ENCODE measurements around the gene RABGGTA.

Gene RABGGTA

GRCh38 chr14:24254630-24255392, 16.6 kb downstream of the RABGGTA start:
- ChIA-PET CTCF (interaction anchor here (0.7 to 0.9 kb wide), 2 partner anchors 16 to 79 kb away, joined by 3 read pairs; no protein-coding TSS in a partner anchor), POLR2A (interaction anchor here (1.1 to 1.7 kb wide), 2 partner anchors 13 to 16 kb away, joined by 3 to 8 read pairs; partner anchors contain the start of genes RABGGTA and TINF2)
- TF ChIP-seq ARNT (IDR thresholded peaks at IDR 0.05) (no peak), BHLHE40 (IDR thresholded peaks at IDR 0.05; ENCODE audit: borderline replicate concordance) (no peak), CTBP1 (IDR thresholded peaks at IDR 0.05; ENCODE audit: borderline replicate concordance) (no peak), NFRKB (IDR thresholded peaks at IDR 0.05) (no peak), PKNOX1 (IDR thresholded peaks at IDR 0.05) (no peak), LEF1 (IDR thresholded peaks at IDR 0.05; ENCODE audit: borderline replicate concordance) (no peak), FOXM1 (IDR thresholded peaks at IDR 0.05; ENCODE audit: borderline replicate concordance) (no peak), L3MBTL2 (conservative IDR thresholded peaks at IDR 0.05) (no peak), HDGF (IDR thresholded peaks at IDR 0.05; ENCODE audit: borderline replicate concordance) (no peak), SUZ12 (IDR thresholded peaks at IDR 0.05) (no peak)
- DNase-seq (ENCODE audit: extremely low spot score): no peak

- TF ChIP-seq FOXM1 (IDR thresholded peaks at IDR 0.05; ENCODE audit: borderline replicate concordance): no peak
- POLR2A ChIA-PET: interaction anchor here (1.1 kb wide), 1 partner anchor 12 kb away, joined by 3 read pairs; the partner anchor contains the start of gene TINF2
- CTCF ChIA-PET: no interaction called here
- no peak for DNase-seq (ENCODE audit: extremely low spot score)
Observed at GRCh38 chr14:24253936-24254335, 17.5 kb downstream of the RABGGTA start.

GRCh38 chr14:24252289-24253124, 18.9 kb downstream of the RABGGTA start:
- CTCF ChIA-PET: interaction anchor here (1.2 to 1.6 kb wide), 2 partner anchors 44 to 56 kb away, joined by 3 read pairs; no protein-coding TSS in a partner anchor

GRCh38 chr14:24251880-24252288, 19.5 kb downstream of the RABGGTA start:
- DNase-seq (ENCODE audit: extremely low spot score): no peak
- ChIA-PET CTCF (interaction anchor here (0.9 to 1.6 kb wide), 3 partner anchors 10 to 57 kb away, joined by 3 read pairs; no protein-coding TSS in a partner anchor), POLR2A (interaction anchor here (1.2 to 2.5 kb wide), 4 partner anchors 9 to 47 kb away, joined by 3 to 23 read pairs (median 6); partner anchors contain the start of genes RABGGTA and TINF2)
- no peak for TF ChIP-seq ELF4 (IDR thresholded peaks at IDR 0.05)
- TF ChIP-seq L3MBTL2 (conservative IDR thresholded peaks at IDR 0.05): no peak
- no peak for TF ChIP-seq FOXK2 (IDR thresholded peaks at IDR 0.05)
- no peak for TF ChIP-seq SUZ12 (IDR thresholded peaks at IDR 0.05)
- TF ChIP-seq HDGF (IDR thresholded peaks at IDR 0.05; ENCODE audit: borderline replicate concordance): no peak
- no peak for TF ChIP-seq FOXM1 (IDR thresholded peaks at IDR 0.05; ENCODE audit: borderline replicate concordance)
- TF ChIP-seq ARNT (IDR thresholded peaks at IDR 0.05): no peak
- TF ChIP-seq BHLHE40 (IDR thresholded peaks at IDR 0.05; ENCODE audit: borderline replicate concordance): no peak
- no peak for TF ChIP-seq TARDBP (IDR thresholded peaks at IDR 0.05)

More at GRCh38 chr14:24252289-24253124, 18.9 kb downstream of the RABGGTA start:
- TF ChIP-seq SUZ12 (IDR thresholded peaks at IDR 0.05) (no peak), LEF1 (IDR thresholded peaks at IDR 0.05; ENCODE audit: borderline replicate concordance) (no peak), BHLHE40 (IDR thresholded peaks at IDR 0.05; ENCODE audit: borderline replicate concordance) (no peak), CTBP1 (IDR thresholded peaks at IDR 0.05; ENCODE audit: borderline replicate concordance) (no peak), NFRKB (IDR thresholded peaks at IDR 0.05) (no peak), TARDBP (IDR thresholded peaks at IDR 0.05) (no peak), L3MBTL2 (conservative IDR thresholded peaks at IDR 0.05) (no peak), ARNT (IDR thresholded peaks at IDR 0.05) (no peak), HDGF (IDR thresholded peaks at IDR 0.05; ENCODE audit: borderline replicate concordance) (no peak), PKNOX1 (IDR thresholded peaks at IDR 0.05) (no peak), FOXK2 (IDR thresholded peaks at IDR 0.05) (no peak), FOXA1 (IDR thresholded peaks at IDR 0.05) (no peak), ZNF384 (IDR thresholded peaks at IDR 0.05) (no peak), FOXM1 (IDR thresholded peaks at IDR 0.05; ENCODE audit: borderline replicate concordance) (no peak), ELF4 (IDR thresholded peaks at IDR 0.05) (no peak), SP1 (IDR thresholded peaks at IDR 0.05) (no peak)
- POLR2A ChIA-PET: interaction anchor here (1.2 to 2.5 kb wide), 4 partner anchors 8 to 46 kb away, joined by 3 to 23 read pairs (median 6); partner anchors contain the start of genes RABGGTA and TINF2
- DNase-seq (ENCODE audit: extremely low spot score): no peak

- DNase-seq (ENCODE audit: extremely low spot score): no peak
- ChIA-PET POLR2A (interaction anchor here (0.8 to 2.5 kb wide), 2 partner anchors 21 to 47 kb away, joined by 5 to 23 read pairs; partner anchors contain the start of gene RABGGTA), CTCF (interaction anchor here (0.6 kb wide), 1 partner anchor 83 kb away, joined by 3 read pairs; no protein-coding TSS in a partner anchor)
- TF ChIP-seq NFRKB (IDR thresholded peaks at IDR 0.05) (no peak), CTBP1 (IDR thresholded peaks at IDR 0.05; ENCODE audit: borderline replicate concordance) (no peak), ARNT (IDR thresholded peaks at IDR 0.05) (no peak), L3MBTL2 (conservative IDR thresholded peaks at IDR 0.05) (no peak), BHLHE40 (IDR thresholded peaks at IDR 0.05; ENCODE audit: borderline replicate concordance) (no peak), TARDBP (IDR thresholded peaks at IDR 0.05) (no peak), LEF1 (IDR thresholded peaks at IDR 0.05; ENCODE audit: borderline replicate concordance) (no peak), HDGF (IDR thresholded peaks at IDR 0.05; ENCODE audit: borderline replicate concordance) (no peak), FOXA1 (IDR thresholded peaks at IDR 0.05) (no peak), FOXK2 (IDR thresholded peaks at IDR 0.05) (no peak), ELF4 (IDR thresholded peaks at IDR 0.05) (no peak), ZNF384 (IDR thresholded peaks at IDR 0.05) (no peak), PKNOX1 (IDR thresholded peaks at IDR 0.05) (no peak), SUZ12 (IDR thresholded peaks at IDR 0.05) (no peak), FOXM1 (IDR thresholded peaks at IDR 0.05; ENCODE audit: borderline replicate concordance) (no peak)
Observed at GRCh38 chr14:24250354-24250753, 21.0 kb downstream of the RABGGTA start.

Data from HEK293T (cell line).